T-cell (primary cell): ENCODE results near the gene ABCA5. TPM values are rescaled to one million over a fixed set of nuclear protein-coding genes. Genes with fewer than 3 reads are reported as not detected.
"Not testable (repeated sequence)": the region's sequence is repeated elsewhere in the genome, so short reads cannot be mapped to it uniquely, and the experiment has no call there.

Source experiments
- ATAC-seq, 4 experiments: fragments of 200-7000 bp in 3 of 4; fragments of 150-1000 bp in 1 of 4; cut with Tn5 transposase; replicated peaks in 1 of 4; 1 replicate in 3 of 4; 2 replicates in 1 of 4; pipeline ENCODE4 v1.10.0; 2021; ENCODE audit warnings: moderate library complexity in 3 of 4, mild to moderate bottlenecking in 2 of 4, moderate number of reproducible peaks in 1 of 4
- CTCF ChIA-PET, 2 donors: fragments of 300-600 bp; sonication (Branson Sonifier 250); formaldehyde crosslinking; loops; one replicate each; lab custom pipeline; 2022; ENCODE audit warnings: antibody characterized with exemption in 2 of 2; lab: Charles Lee
- POLR2A ChIA-PET, 2 donors: fragments of 300-600 bp; sonication (Branson Sonifier 250); formaldehyde crosslinking; loops; one replicate each; lab custom pipeline; 2022; ENCODE audit warnings: antibody characterized with exemption in 2 of 2; lab: Charles Lee
- DNase-seq, 35 experiments: peaks; one replicate each; pipeline versions ENCODE4 v3.0.0 to v3.0.0-alpha.2; 2013 to 2023
- H3K27ac ChIP-seq: one replicate; pipeline ENCODE4 v1.5.1; 2013; ENCODE audit warnings: low read length
- H3K27me3 ChIP-seq, 2 experiments: replicated peaks in 1 of 2; 1 replicate in 1 of 2; 2 replicates in 1 of 2; pipeline versions ENCODE4 v1.6.1 to v1.7.0; 2013; ENCODE audit warnings: low read length in 1 of 2, mixed read lengths in 1 of 2; ENCODE audit not compliant: control insufficient read depth in 2 of 2, insufficient read depth in 2 of 2; ENCODE audit errors: extremely low read depth in 1 of 2
- H3K36me3 ChIP-seq, 2 donors: 1 replicate in 1 of 2; 2 replicates in 1 of 2; pipeline versions ENCODE4 v1.6.1 to v1.7.0; 2013; ENCODE audit warnings: low read length in 1 of 2; ENCODE audit not compliant: control insufficient read depth in 2 of 2, insufficient read depth in 1 of 2; ENCODE audit errors: extremely low read depth in 1 of 2
- H3K4me1 ChIP-seq, 2 experiments: 1 replicate in 1 of 2; 2 replicates in 1 of 2; pipeline versions ENCODE4 v1.6.1 to v1.7.0; 2013; ENCODE audit warnings: low read length in 2 of 2, mixed read lengths in 1 of 2; ENCODE audit not compliant: insufficient read depth in 2 of 2, control insufficient read depth in 1 of 2; ENCODE audit errors: extremely low read depth in 1 of 2
- H3K4me3 ChIP-seq, 2 donors: 1 replicate in 1 of 2; 2 replicates in 1 of 2; pipeline versions ENCODE4 v1.5.1 to v1.7.0; 2013; ENCODE audit warnings: mild to moderate bottlenecking in 2 of 2, low read length in 1 of 2, moderate library complexity in 1 of 2; ENCODE audit not compliant: control insufficient read depth in 1 of 2; ENCODE audit errors: extremely low read depth in 1 of 2
- H3K9me3 ChIP-seq: 2 replicates; pipeline ENCODE4 v1.7.0; 2013
- H3K27ac Mint-ChIP-seq, 2 donors: one replicate each; pipeline ENCODE4 v1.8.0; 2020 to 2021; ENCODE audit warnings: mild to moderate bottlenecking in 2 of 2, mixed read lengths in 2 of 2
- H3K27me3 Mint-ChIP-seq, 2 donors: one replicate each; pipeline ENCODE4 v1.8.0; 2021 to 2022; ENCODE audit warnings: mixed read lengths in 2 of 2
- H3K36me3 Mint-ChIP-seq: one replicate; pipeline ENCODE4 v1.8.0; 2021; ENCODE audit warnings: mixed read lengths
- H3K4me1 Mint-ChIP-seq, 3 donors: one replicate each; pipeline ENCODE4 v1.8.0; 2020 to 2022; ENCODE audit warnings: mixed read lengths in 3 of 3, mild to moderate bottlenecking in 1 of 3
- H3K4me3 Mint-ChIP-seq, 3 donors: one replicate each; pipeline ENCODE4 v1.8.0; 2020 to 2022; ENCODE audit warnings: mild to moderate bottlenecking in 3 of 3, mixed read lengths in 3 of 3, moderate library complexity in 3 of 3
- H3K9me3 Mint-ChIP-seq, 3 donors: one replicate each; pipeline ENCODE4 v1.8.0; 2020 to 2022; ENCODE audit warnings: mixed read lengths in 3 of 3
- WGBS: methylation state at CpG from one replicate; pipeline ENCODE4 v1.1.5; 2013; ENCODE audit warnings: missing lambda C conversion rate; ENCODE audit not compliant: insufficient coverage; 5-methylcytosine and 5-hydroxymethylcytosine counted together
- total RNA-seq, 35 experiments: library from RNA in 6 of 35; stranded (reverse) in 6 of 35; fragments of 120-200 nt in 1 of 35; gene quantifications; one replicate each; pipeline versions ENCODE4 v1.2.1 to v1.2.4 and lab custom pipeline; 2013 to 2026

The ABCA5 gene
- total RNA-seq, 5 donors from 2014 or later (not counting 1 experiment from before 2014, with no cell fraction given), result 31.9 to 45.2 (median 42.7) TPM

DNA sequence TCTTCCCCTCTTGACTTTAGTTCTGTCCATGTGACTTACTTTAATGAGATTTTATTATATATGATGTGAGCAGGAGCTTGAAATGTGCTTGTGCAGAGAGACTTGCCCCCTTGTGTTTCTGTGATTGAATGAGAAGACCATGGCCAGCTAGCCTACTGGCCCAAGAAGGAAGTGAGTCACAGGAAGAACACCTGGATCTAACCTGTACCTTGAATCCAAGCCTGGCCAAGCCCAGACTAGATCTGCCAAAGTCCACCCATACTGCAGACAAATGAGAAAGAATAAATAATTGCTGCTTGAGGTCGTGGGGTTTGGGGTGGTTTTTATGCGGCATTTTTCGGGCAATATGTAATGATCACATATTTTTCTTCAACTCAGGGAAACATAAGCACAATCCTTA, 107.9 kb downstream of the ABCA5 start:
- Histone ChIP-seq H3K4me3 (no peak overlapping the region), H3K4me1 (peaks cover 0 to 15% of the 10 kb centered on the region in 2 experiments), H3K27ac (no peak overlapping the region), H3K9me3 (no peaks in the 10 kb centered on the region), H3K36me3 (no peaks in the 10 kb centered on the region), H3K27me3 (no peaks in the 10 kb centered on the region)
- no peak for ATAC-seq
- no peaks in the 10 kb centered on the region for H3K27me3 Mint-ChIP-seq
- no peak overlapping the region for H3K4me3 Mint-ChIP-seq
- H3K4me1 Mint-ChIP-seq, result peaks cover 8 to 9% (median 8%) of the 10 kb centered on the region in 3 donors
- H3K9me3 Mint-ChIP-seq, result no peaks in the 10 kb centered on the region
- H3K36me3 Mint-ChIP-seq, result peaks cover 18% of the 10 kb centered on the region
- CTCF ChIA-PET, result no interaction called here
- POLR2A ChIA-PET, result no interaction called here
- no peak overlapping the region for H3K27ac Mint-ChIP-seq
- DNase-seq, result no peak
- WGBS, result no CpG with 5 or more reads among the region's 3 CpGs

GRCh38 chr17:69213059-69213813, 113.7 kb downstream of the ABCA5 start:
- H3K27ac ChIP-seq, result no peak overlapping the region
- CTCF ChIA-PET, result no interaction called here
- H3K4me3 ChIP-seq, result no peak overlapping the region
- H3K4me1 ChIP-seq, result no peaks in the 10 kb centered on the region
- 84% methylated on average over 8 of the region's 9 CpGs for WGBS
- ATAC-seq, result no peak
- Mint-ChIP-seq H3K4me3 (no peak overlapping the region), H3K4me1 (peaks cover 0 to 2% (median 0%) of the 10 kb centered on the region in 3 donors), H3K27ac (no peak overlapping the region), H3K27me3 (no peaks in the 10 kb centered on the region), H3K36me3 (peaks cover 17% of the 10 kb centered on the region), H3K9me3 (peaks cover 0 to 5% (median 0%) of the 10 kb centered on the region in 3 donors)
- POLR2A ChIA-PET, result no interaction called here
- DNase-seq, result no peak
- H3K27me3 ChIP-seq, result no peaks in the 10 kb centered on the region
- H3K9me3 ChIP-seq, result no peaks in the 10 kb centered on the region
- H3K36me3 ChIP-seq, result no peaks in the 10 kb centered on the region

DNA sequence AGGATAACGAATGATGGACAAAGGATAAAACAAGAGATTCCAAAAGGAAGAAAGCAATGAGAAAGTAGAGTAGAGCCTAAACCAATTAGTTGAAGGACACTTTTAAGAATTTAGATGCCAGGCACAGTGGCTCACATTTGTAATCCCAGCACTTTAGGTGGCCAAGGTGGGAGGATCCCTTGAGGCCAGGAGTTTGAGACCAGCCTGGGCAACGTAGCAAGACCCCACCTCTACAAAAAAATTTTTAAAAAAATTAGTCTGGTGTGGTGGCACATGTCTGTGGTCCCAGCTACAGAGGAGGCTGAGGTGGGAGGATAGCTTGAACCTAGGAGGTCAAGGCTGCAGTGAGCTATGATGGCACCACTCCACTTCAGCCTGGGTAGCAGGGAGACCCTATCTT, 118.3 kb downstream of the ABCA5 start:
- H3K9me3 Mint-ChIP-seq, result peaks cover 0 to 5% (median 0%) of the 10 kb centered on the region in 3 donors
- no peak overlapping the region for H3K4me3 Mint-ChIP-seq
- 80% methylated on average over 1 of the region's 2 CpGs for WGBS
- Histone ChIP-seq H3K27ac (no peak overlapping the region), H3K9me3 (no peaks in the 10 kb centered on the region), H3K4me1 (peaks cover 0 to 2% of the 10 kb centered on the region in 2 experiments), H3K4me3 (no peak overlapping the region), H3K27me3 (no peaks in the 10 kb centered on the region), H3K36me3 (no peaks in the 10 kb centered on the region)
- H3K36me3 Mint-ChIP-seq, result peaks cover 14% of the 10 kb centered on the region
- no peaks in the 10 kb centered on the region for H3K27me3 Mint-ChIP-seq
- no peak for DNase-seq
- H3K27ac Mint-ChIP-seq, result no peak overlapping the region
- ChIA-PET CTCF (no interaction called here), POLR2A (no interaction called here)
- no peak for ATAC-seq
- H3K4me1 Mint-ChIP-seq, result peaks cover 0 to 2% (median 0%) of the 10 kb centered on the region in 3 donors

- no CpG with 5 or more reads among the region's 4 CpGs for WGBS
- H3K4me1 ChIP-seq, result peaks cover 0 to 2% of the 10 kb centered on the region in 2 experiments
- Mint-ChIP-seq H3K27ac (no peak overlapping the region), H3K4me3 (no peak overlapping the region), H3K27me3 (no peaks in the 10 kb centered on the region), H3K9me3 (peaks cover 0 to 5% (median 0%) of the 10 kb centered on the region in 3 donors), H3K4me1 (peaks cover 0 to 2% (median 0%) of the 10 kb centered on the region in 3 donors), H3K36me3 (peaks cover 3% of the 10 kb centered on the region)
- H3K36me3 ChIP-seq, result no peaks in the 10 kb centered on the region
- H3K9me3 ChIP-seq, result no peaks in the 10 kb centered on the region
- H3K4me3 ChIP-seq, result no peak overlapping the region
- ChIA-PET POLR2A (no interaction called here), CTCF (no interaction called here)
- ATAC-seq (no peak), DNase-seq (no peak)
- no peaks in the 10 kb centered on the region for H3K27me3 ChIP-seq
- no peak overlapping the region for H3K27ac ChIP-seq
Observed at GRCh38 chr17:69207151-69207550, 119.8 kb downstream of the ABCA5 start.

DNA sequence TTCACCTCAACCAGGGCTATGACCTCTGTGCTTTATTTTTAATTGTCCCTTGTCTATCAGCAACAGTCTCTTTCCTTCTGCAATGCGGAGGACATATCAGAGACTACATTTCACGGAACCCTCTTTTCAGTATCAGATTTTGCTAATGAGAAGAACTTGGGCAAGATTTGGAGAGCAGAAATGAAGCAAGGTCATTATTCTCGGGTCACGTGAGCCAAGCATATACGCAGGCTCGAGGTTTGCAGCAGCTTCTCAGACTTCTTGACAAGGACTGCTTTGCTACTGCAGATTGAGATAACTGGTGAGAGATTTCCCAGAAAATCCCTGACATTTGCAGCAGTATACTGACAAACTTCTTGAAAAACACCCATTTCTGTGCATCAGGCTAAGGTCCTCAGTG, 128.7 kb downstream of the ABCA5 start:
- POLR2A ChIA-PET, result no interaction called here
- no peak overlapping the region for H3K27ac Mint-ChIP-seq
- no peaks in the 10 kb centered on the region for H3K27me3 ChIP-seq
- H3K36me3 Mint-ChIP-seq, result peaks cover 3% of the 10 kb centered on the region
- no peaks in the 10 kb centered on the region for H3K4me1 Mint-ChIP-seq
- no peak overlapping the region for H3K27ac ChIP-seq
- WGBS, result 94% methylated on average over 5 of the region's 6 CpGs
- H3K9me3 ChIP-seq, result no peaks in the 10 kb centered on the region
- no peak overlapping the region for H3K4me3 Mint-ChIP-seq
- no peak overlapping the region for H3K4me3 ChIP-seq
- no peaks in the 10 kb centered on the region for H3K9me3 Mint-ChIP-seq
- no peak for DNase-seq
- H3K27me3 Mint-ChIP-seq, result no peaks in the 10 kb centered on the region
- ATAC-seq, result no peak
- CTCF ChIA-PET, result no interaction called here
- no peaks in the 10 kb centered on the region for H3K4me1 ChIP-seq
- H3K36me3 ChIP-seq, result no peaks in the 10 kb centered on the region

- POLR2A ChIA-PET, H3K27ac Mint-ChIP-seq, H3K4me1 ChIP-seq, CTCF ChIA-PET, H3K27ac ChIP-seq, H3K4me1 Mint-ChIP-seq, H3K27me3 Mint-ChIP-seq, ATAC-seq, H3K27me3 ChIP-seq, H3K36me3 ChIP-seq, DNase-seq, H3K4me3 ChIP-seq, H3K9me3 Mint-ChIP-seq, H3K4me3 Mint-ChIP-seq, H3K9me3 ChIP-seq: not testable (repeated sequence)
- peaks cover 12% of the 10 kb centered on the region for H3K36me3 Mint-ChIP-seq
- WGBS, result 100% methylated on average over 8 of the region's 40 CpGs
Observed at GRCh38 chr17:69196105-69196653, 130.8 kb downstream of the ABCA5 start.
